ENCODE results near the gene TMEM242. TPM values are rescaled to one million over a fixed set of nuclear protein-coding genes. Genes with fewer than 3 reads are reported as not detected.
A peak's percentile ranks its signal among the peaks of the same experiment; 100 is the strongest.

The TMEM242 gene
- total RNA-seq, 1 donor from 2014 or later, result 11.7 TPM

- Mint-ChIP-seq H3K27me3 (no peaks in the 10 kb centered on the region), H3K4me1 (ENCODE audit: unreplicated experiment) (peaks cover 10% of the 10 kb centered on the region), H3K9me3 (no peaks in the 10 kb centered on the region), H3K4me3 (peak overlapping the region; percentile 8), H3K36me3 (no peaks in the 10 kb centered on the region), H3K27ac (peak overlapping the region; percentile 68)
- no peak for DNase-seq (ENCODE audit: extremely low spot score, unreplicated experiment)
- no peak for TF ChIP-seq CTCF (conservative IDR thresholded peaks at IDR 0.05)
Observed at GRCh38 chr6:157253699-157254098, 69.6 kb downstream of the TMEM242 start.

GRCh38 chr6:157253017-157253416, 70.3 kb downstream of the TMEM242 start:
- Mint-ChIP-seq H3K4me1 (ENCODE audit: unreplicated experiment) (peaks cover 8% of the 10 kb centered on the region), H3K27me3 (no peaks in the 10 kb centered on the region), H3K36me3 (no peaks in the 10 kb centered on the region), H3K9me3 (no peaks in the 10 kb centered on the region), H3K4me3 (no peak overlapping the region), H3K27ac (no peak overlapping the region)
- no peak for DNase-seq (ENCODE audit: extremely low spot score, unreplicated experiment)
- no peak for TF ChIP-seq CTCF (conservative IDR thresholded peaks at IDR 0.05)

GRCh38 chr6:157251586-157252247, 71.6 kb downstream of the TMEM242 start:
- Mint-ChIP-seq H3K27me3 (no peaks in the 10 kb centered on the region), H3K36me3 (no peaks in the 10 kb centered on the region), H3K27ac (no peak overlapping the region)

GRCh38 chr6:157249826-157250225, 73.5 kb downstream of the TMEM242 start:
- Mint-ChIP-seq H3K4me3 (no peak overlapping the region), H3K36me3 (no peaks in the 10 kb centered on the region), H3K27me3 (no peaks in the 10 kb centered on the region), H3K9me3 (no peaks in the 10 kb centered on the region), H3K27ac (no peak overlapping the region), H3K4me1 (ENCODE audit: unreplicated experiment) (peaks cover 15% of the 10 kb centered on the region)
- TF ChIP-seq CTCF (conservative IDR thresholded peaks at IDR 0.05), result no peak
- no peak for DNase-seq (ENCODE audit: extremely low spot score, unreplicated experiment)

More at GRCh38 chr6:157251586-157252247, 71.6 kb downstream of the TMEM242 start:
- Mint-ChIP-seq H3K9me3 (no peaks in the 10 kb centered on the region), H3K4me1 (ENCODE audit: unreplicated experiment) (peaks cover 6% of the 10 kb centered on the region), H3K4me3 (no peak overlapping the region)
- no peak for DNase-seq (ENCODE audit: extremely low spot score, unreplicated experiment)
- no peak for TF ChIP-seq CTCF (conservative IDR thresholded peaks at IDR 0.05)

GRCh38 chr6:157248264-157248663, 75.1 kb downstream of the TMEM242 start:
- TF ChIP-seq CTCF (conservative IDR thresholded peaks at IDR 0.05), result no peak
- no peaks in the 10 kb centered on the region for H3K27me3 Mint-ChIP-seq
- DNase-seq (ENCODE audit: extremely low spot score, unreplicated experiment), result no peak
- no peaks in the 10 kb centered on the region for H3K36me3 Mint-ChIP-seq
- no peak overlapping the region for H3K27ac Mint-ChIP-seq
- H3K4me1 Mint-ChIP-seq (ENCODE audit: unreplicated experiment), result peaks cover 23% of the 10 kb centered on the region
- H3K9me3 Mint-ChIP-seq, result no peaks in the 10 kb centered on the region
- no peak overlapping the region for H3K4me3 Mint-ChIP-seq

All from type B pancreatic cell (in vitro differentiated cells).